Retinal pigment epithelial cell (primary cell): ENCODE results near the gene CDH15.

Experiments used
- DNase-seq: peaks from one replicate; pipeline ENCODE4 v3.0.0-alpha.2; 2010; ENCODE audit warnings: low read depth
- H3K4me3 ChIP-seq: 2 replicates; pipeline ENCODE4 v1.5.1; 2011; ENCODE audit warnings: mild to moderate bottlenecking, low read length, control low read depth, moderate library complexity
- CTCF ChIP-seq: conservative IDR thresholded peaks from 2 replicates; pipeline ENCODE4 v1.5.1; 2011; ENCODE audit warnings: low read depth, low read length, control low read depth, inconsistent platforms

The CDH15 gene

DNA sequence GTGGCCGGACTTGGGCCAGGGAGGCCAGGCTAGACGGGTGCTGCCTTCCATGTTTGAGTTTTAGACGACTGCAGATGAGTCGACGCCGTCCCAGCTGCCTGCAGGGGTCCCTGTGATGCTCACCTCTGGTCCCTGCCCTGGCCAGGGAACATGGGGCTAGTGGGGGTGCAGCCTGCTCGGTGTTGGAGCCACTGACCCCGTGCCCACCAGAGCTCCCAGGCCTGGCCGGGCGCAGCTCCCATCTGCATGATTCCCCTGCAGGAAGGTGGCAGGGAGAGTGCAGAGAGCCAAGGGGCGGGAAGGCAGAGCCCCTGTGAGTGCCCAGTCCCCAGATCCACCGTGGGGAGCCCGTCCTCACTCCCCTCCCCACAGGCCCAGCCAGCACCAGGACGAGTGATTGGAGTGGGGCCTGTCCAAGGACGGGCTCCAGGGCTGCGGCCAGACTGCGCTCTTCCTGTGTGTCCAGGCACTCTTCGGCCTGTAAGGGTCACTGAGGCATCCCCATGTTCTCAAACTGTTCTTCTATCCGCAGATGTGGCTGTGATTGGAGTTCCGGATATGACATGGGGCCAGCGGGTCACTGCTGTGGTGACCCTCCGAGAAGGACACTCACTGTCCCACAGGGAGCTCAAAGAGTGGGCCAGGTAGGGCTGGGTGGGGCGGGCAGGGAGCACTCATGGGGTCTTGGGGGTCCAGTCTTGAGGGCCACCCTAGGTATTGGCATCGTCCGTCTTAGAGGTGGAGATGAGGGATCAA is 26.0 kb upstream of the CDH15 start:
- DNase-seq: no peak
- no peak for TF ChIP-seq CTCF
- H3K4me3 ChIP-seq: no peak overlapping the region

DNA sequence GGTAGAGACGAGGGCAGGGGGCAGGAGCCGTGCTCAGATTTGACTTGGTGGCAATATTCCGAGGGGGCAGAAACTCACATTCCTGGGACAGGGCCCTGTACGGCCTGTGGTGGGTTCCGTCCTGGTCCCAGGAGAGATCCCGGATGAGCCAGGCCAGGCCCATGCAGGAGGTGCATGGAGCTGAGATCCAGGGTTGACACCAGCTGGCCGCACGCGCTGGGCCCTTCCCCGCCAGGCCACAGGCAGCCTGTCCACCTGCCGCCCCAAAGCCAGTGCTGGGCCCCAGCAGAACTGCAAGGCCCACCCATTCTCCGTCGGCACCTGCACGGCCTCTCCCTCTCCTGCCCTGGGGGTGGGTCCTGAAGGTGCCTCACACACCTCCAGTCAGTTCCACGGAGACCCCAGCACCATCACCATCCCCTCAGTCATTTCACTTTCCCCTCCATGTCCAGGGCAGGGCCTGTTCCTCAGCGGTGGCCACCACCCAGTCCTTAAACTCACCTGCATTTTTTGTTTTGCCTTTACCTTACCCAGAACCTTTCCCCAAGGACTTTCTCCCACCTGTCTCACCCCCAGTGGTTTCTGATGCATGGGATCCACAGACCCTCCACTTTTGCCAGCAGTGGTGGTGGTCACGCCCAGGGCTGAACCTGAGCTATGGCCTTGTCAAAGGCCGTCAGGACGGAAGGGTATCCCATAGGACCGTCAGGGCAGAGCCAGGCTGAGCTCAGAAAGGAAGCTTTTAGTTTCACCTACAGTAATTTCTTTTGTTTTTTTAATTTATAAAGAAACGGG is 25.1 kb upstream of the CDH15 start:
- DNase-seq: no peak
- TF ChIP-seq CTCF: no peak
- no peak overlapping the region for H3K4me3 ChIP-seq

DNA sequence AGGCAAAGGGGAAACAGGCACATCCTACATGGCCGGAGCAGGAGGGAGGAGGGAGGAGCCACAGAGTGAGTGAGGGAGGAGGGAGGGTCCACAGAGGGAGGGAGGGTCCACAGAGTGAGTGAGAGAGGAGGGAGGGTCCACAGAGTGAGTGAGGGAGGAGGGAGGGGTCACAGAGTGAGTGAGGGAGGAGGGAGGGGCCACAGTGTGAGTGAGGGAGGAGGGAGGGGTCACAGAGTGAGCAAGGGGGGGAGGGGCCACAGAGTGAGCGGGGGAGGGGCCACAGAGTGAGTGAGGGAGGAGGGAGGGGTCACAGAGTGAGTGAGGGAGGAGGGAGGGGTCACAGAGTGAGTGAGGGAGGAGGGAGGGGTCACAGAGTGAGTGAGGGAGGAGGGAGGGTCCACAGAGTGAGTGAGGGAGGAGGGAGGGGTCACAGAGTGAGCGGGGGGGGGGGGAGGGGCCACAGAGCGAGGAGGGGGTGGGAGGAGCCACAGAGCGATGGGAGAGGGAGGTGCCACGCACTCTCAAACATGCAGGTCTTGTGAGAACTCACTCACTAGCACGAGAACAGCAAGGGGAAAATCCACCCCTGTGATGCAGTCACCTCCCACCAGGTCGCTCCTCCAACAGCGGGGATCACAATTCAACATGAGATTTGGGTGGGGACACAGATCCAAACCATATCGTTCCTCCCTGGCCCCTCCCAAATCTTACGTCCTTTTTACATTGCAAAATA is 24.3 kb upstream of the CDH15 start:
- DNase-seq: no peak
- TF ChIP-seq CTCF: no peak
- H3K4me3 ChIP-seq: no peak overlapping the region

DNA sequence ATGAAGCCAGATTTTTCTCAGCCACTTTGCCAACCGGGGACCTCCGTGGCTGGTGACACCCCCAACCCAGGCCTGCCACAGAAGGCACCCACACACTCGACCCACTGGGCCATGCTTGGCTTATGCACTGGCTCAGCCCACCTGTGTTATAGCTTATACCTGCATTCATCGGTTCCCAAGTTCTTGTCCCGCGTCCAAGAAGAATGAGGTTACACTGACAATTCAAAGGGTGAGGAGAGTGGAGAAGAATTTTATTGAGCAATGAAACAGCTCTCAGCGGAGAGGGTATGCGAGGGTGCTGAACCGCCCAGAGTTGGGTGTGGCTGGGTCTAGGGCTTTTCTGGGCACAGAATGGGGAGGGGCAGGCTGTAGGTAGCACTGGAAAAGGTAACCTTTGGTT is 22.2 kb upstream of the CDH15 start:
- DNase-seq: no peak
- H3K4me3 ChIP-seq: no peak overlapping the region
- TF ChIP-seq CTCF: no peak

- H3K4me3 ChIP-seq: no peak overlapping the region
- no peak for TF ChIP-seq CTCF
- DNase-seq: no peak
Observed at GRCh38 chr16:89150090-89150835, 21.3 kb upstream of the CDH15 start.

GRCh38 chr16:89150981-89151380 is 20.6 kb upstream of the CDH15 start:
- H3K4me3 ChIP-seq: no peak overlapping the region
- no peak for TF ChIP-seq CTCF
- DNase-seq: no peak
